WERI-Rb-1 (cell line): ENCODE data around the gene CNTNAP2.
"Not testable (repeated sequence)": the region's sequence is repeated elsewhere in the genome, so short reads cannot be mapped to it uniquely, and the experiment has no call there.

Source experiments
- DNase-seq: peaks from one replicate; pipeline ENCODE4 v3.0.0-alpha.2; 2020
- H3K27ac ChIP-seq: fragments of 250-450 bp; sonication (Bioruptor Pico); 2 replicates; pipeline ENCODE4 v1.5.1; 2020; ENCODE audit warnings: mild to moderate bottlenecking, moderate library complexity
- H3K27me3 ChIP-seq: fragments of 250-450 bp; sonication (Bioruptor Pico); 2 replicates; pipeline ENCODE4 v1.5.1; 2021; ENCODE audit warnings: mild to moderate bottlenecking, low read depth, moderate library complexity; ENCODE audit not compliant: insufficient read depth, severe bottlenecking
- H3K36me3 ChIP-seq: fragments of 250-450 bp; sonication (Bioruptor Pico); 2 replicates; pipeline ENCODE4 v1.5.1; 2020; ENCODE audit warnings: mild to moderate bottlenecking, moderate library complexity
- H3K4me3 ChIP-seq: 2 replicates; pipeline ENCODE4 v1.5.1; 2011; ENCODE audit warnings: low read depth, mild to moderate bottlenecking, control low read depth, low read length
- H3K9me3 ChIP-seq: fragments of 250-450 bp; sonication (Bioruptor Pico); 2 replicates; pipeline ENCODE4 v1.5.1; 2021; ENCODE audit warnings: mild to moderate bottlenecking, moderate library complexity; ENCODE audit not compliant: severe bottlenecking
- CTCF ChIP-seq: IDR thresholded peaks from 2 replicates; pipeline ENCODE4 v1.5.1; 2011; ENCODE audit warnings: low read depth, mild to moderate bottlenecking, control low read depth, inconsistent platforms, low read length

CNTNAP2 gene

GRCh38 chr7:146232604-146233003 is 116.0 kb downstream of the CNTNAP2 start:
- no peak overlapping the region for H3K4me3 ChIP-seq
- no peak for TF ChIP-seq CTCF
- no peak for DNase-seq

DNA sequence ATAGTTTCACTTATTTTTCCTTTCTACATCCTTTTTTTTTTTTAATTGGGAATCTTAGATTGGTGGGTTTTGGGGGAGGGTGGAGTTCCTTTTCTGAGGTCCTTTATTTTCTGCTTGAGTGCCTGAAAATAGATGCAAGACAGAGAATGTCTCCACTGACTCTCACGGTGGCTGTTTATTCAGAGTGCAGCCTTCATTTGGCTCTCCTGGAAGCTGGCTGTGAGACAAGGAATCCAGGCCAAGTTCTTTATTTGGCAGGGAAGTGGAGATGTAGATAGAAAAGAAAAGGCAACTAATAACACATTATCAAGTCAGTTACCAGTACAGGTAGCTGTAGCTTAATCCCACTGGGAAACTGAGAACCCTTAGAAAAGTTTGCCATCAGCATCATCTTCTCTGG is 118.6 kb downstream of the CNTNAP2 start:
- H3K9me3 ChIP-seq = no peaks in the 10 kb centered on the region
- no peak overlapping the region for H3K4me3 ChIP-seq
- DNase-seq = no peak
- H3K27me3 ChIP-seq = no peaks in the 10 kb centered on the region
- H3K27ac ChIP-seq = no peak overlapping the region
- no peaks in the 10 kb centered on the region for H3K36me3 ChIP-seq
- TF ChIP-seq CTCF = no peak

More at GRCh38 chr7:146232604-146233003, 116.0 kb downstream of the CNTNAP2 start:
- H3K36me3 ChIP-seq = no peaks in the 10 kb centered on the region
- H3K27ac ChIP-seq = no peak overlapping the region
- no peaks in the 10 kb centered on the region for H3K9me3 ChIP-seq
- H3K27me3 ChIP-seq = no peaks in the 10 kb centered on the region

DNA sequence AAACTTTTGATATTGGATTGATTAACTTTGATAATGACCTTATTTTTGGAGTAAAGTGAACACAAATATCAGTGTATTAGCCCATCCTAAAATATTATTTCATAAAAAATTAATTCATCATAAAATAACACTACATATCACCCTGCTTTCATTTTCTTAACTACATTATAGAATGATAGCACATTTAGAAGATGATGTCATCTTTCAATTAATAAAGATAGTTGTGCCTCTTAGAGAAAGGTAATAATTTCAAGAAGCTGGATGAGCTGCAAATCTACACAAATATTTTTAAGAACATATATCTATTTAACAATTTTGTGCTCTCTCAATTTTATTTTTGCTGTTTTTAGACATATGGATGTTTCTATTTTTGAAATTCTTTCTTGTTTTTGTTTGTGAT is 126.1 kb downstream of the CNTNAP2 start:
- Histone ChIP-seq H3K27me3 (no peaks in the 10 kb centered on the region), H3K36me3 (no peaks in the 10 kb centered on the region), H3K9me3 (no peaks in the 10 kb centered on the region), H3K4me3 (no peak overlapping the region), H3K27ac (no peak overlapping the region)
- no peak for DNase-seq
- TF ChIP-seq CTCF = no peak

- H3K27me3 ChIP-seq, H3K27ac ChIP-seq, H3K36me3 ChIP-seq, DNase-seq, H3K9me3 ChIP-seq, H3K4me3 ChIP-seq: not testable (repeated sequence)
Measured at GRCh38 chr7:146247991-146248390, 131.4 kb downstream of the CNTNAP2 start.

GRCh38 chr7:146248744-146249143 is 132.1 kb downstream of the CNTNAP2 start:
- H3K4me3 ChIP-seq = not testable (repeated sequence)

DNA sequence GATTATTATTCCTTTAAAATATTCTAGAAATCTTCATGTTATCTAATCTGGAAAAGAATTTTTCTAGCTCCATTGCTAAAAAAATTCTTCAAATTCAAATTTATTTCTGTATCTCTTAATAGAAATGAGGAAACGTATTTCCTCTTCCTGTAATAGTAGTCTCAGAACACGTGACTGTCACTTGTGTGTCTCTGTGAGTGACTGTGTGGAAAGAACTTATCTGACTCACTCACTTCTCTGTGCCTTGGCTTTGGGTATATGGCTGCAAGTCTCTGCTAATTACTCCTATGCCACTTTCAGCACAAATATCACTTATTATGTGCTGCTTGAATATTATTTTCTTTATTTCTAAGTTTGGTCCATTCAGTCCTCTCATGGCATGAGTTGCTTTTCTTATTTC is 132.7 kb downstream of the CNTNAP2 start:
- DNase-seq = no peak
- H3K36me3 ChIP-seq = no peaks in the 10 kb centered on the region
- no peak overlapping the region for H3K27ac ChIP-seq
- H3K9me3 ChIP-seq = no peaks in the 10 kb centered on the region
- H3K27me3 ChIP-seq = no peaks in the 10 kb centered on the region
- TF ChIP-seq CTCF = no peak
- H3K4me3 ChIP-seq = no peak overlapping the region

More at GRCh38 chr7:146248744-146249143, 132.1 kb downstream of the CNTNAP2 start:
- not testable (repeated sequence) for H3K9me3 ChIP-seq, DNase-seq, H3K27me3 ChIP-seq, H3K27ac ChIP-seq, H3K36me3 ChIP-seq

DNA sequence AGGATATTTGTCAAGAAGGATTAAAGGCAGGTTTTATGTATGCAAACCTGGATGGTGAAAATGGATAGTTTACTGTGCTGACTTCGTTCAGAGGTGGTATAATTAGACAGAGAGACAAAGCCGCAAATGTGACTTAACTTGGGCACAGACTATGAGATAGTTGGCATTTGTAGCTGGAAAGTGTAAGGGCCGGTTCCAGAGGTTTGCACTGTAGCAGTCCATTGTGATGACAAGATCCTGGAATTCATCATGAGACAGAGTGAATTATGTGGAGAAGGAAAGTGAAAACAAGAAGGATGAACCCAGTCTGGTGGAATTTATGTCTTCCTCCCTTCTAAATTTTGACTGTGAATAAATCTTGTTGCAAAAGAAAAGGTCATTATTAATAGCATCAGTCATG is 139.0 kb downstream of the CNTNAP2 start:
- no peak overlapping the region for H3K4me3 ChIP-seq
- no peaks in the 10 kb centered on the region for H3K9me3 ChIP-seq
- no peaks in the 10 kb centered on the region for H3K36me3 ChIP-seq
- TF ChIP-seq CTCF = no peak
- no peak for DNase-seq
- H3K27me3 ChIP-seq = no peaks in the 10 kb centered on the region
- H3K27ac ChIP-seq = no peak overlapping the region
